ENCODE results near the gene FAM3D.

The FAM3D gene

DNA sequence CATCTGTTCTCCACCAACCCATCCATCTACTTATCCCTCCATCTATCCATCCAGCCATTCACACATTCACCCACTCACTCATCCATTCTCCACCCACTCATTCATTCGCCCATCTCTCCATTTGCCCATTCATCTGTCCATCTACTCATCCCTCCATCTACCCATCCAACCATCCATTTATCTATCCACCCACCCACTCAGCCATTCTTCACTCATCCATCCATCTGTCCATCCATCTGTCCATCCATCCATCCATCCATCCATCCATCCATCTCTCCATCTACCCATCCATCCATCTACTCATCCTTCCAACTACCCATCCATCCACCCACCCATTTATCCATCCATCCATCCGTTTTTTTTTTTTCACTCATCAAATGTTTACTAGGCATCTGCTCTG is 13.9 kb downstream of the FAM3D start:
- no peak for DNase-seq

DNA sequence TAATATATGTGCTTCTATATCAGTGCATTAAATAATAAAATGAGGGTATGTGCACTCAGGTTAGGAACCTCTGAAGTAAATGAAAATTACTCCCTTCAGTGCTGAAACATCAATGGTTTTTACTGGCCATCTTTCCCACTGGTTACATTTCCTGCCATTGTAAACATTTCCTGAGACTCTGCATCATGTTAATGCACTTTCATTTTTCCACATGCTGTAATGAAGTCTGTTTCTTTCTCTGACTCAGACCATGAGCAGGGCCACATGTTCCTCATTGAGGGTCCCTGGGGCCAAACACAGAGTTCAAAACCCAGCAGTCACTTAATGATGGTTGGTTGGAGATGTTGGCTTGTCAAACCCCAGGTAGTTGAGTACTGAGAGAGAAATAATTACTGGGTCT is 15.3 kb downstream of the FAM3D start:
- DNase-seq: no peak

DNA sequence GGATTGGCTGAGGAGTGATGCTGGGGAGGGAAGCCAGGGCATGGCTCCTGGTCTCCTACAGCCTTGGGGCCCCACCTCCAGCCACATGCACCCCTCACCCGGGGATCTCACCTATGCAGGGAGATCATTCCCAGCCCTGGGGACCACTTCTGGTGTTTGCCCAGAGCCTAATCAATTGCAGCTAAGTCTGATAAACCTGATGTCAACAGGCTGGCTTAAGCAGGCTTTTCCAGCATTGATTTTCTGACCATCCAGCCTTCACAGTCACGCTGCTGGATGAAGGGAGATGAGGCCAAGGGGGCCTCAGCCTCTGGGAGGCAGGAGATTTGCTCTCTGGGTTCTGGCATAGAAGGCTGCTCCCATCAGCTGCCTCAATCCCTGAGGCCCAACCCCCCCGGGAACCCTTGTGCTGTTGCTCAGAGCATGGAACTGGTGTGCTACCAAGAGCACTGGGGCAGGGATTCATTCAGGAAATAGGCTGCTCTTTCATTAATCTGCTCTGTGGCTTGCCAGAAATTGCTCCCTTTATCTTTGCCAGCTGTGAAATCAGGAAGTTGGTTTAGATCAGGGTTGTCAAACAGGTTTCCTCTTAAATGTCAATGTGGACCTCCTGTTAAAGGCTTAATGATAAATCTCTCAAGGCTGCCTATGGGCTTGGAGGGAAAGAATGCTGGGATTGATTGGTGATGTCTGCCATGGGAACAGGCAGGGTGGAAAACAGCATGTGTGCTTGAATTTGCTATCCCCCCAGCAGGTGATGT is 19.0 kb downstream of the FAM3D start:
- DNase-seq: no peak

DNA sequence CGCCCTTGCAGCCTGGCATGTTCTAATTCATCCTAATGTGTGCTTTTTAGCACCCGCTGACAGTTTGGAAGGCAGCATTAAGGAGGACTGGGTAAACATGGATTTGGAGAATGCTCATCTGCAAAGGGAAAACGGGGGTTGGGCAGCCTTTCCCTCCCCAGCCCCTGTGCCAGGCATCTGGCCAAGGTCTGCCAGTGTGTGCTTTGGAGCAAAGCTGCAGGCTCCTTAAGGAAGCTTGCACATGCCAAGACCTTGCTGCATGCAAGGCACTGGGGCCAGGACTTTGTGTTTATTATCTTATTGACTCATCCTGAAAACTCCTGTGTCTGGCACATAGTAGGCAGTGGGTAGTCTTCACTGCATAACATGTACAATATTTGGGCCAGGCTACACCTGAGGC is 20.1 kb downstream of the FAM3D start:
- DNase-seq: no peak

DNA sequence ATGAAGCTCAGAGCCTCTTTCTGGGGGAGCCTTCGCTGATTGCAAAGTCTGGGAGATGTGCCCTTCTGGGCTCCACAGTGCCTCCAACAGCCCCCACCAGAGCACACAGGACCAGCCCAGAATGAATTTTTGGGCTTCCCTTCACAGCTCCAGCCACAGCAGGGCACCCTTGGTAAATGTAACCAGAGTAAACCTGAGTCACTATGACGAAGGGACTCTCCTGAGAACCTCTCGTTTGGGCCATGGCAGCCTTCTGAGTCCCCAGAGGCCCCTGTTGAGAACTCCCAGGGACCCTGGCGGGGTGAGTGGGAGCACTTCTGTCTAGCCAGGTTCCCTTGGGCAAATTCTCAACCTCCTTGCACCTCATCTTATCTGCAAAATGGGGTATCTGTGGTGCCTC is 20.8 kb downstream of the FAM3D start:
- no peak for DNase-seq

DNA sequence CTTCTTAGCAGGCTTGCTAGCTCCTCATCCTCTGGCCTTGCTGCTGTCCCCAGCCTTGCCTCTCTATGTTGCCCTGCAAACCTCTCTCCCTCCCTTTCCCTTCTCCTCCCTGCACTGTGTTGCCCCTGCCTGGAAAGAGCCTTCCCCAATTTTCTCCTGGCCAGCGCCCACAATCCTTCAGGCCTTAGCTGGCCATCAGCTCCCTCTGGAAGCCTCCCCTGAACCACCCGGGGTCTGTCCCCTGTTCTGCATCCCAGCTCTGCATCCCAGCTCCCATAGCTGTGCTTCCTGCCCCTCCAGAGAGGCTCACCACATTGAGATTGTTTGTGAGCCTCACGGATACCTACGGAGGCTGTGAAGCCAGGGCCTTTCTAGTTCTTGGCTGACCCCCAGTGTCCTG is 23.7 kb downstream of the FAM3D start:
- DNase-seq: no peak

DNA sequence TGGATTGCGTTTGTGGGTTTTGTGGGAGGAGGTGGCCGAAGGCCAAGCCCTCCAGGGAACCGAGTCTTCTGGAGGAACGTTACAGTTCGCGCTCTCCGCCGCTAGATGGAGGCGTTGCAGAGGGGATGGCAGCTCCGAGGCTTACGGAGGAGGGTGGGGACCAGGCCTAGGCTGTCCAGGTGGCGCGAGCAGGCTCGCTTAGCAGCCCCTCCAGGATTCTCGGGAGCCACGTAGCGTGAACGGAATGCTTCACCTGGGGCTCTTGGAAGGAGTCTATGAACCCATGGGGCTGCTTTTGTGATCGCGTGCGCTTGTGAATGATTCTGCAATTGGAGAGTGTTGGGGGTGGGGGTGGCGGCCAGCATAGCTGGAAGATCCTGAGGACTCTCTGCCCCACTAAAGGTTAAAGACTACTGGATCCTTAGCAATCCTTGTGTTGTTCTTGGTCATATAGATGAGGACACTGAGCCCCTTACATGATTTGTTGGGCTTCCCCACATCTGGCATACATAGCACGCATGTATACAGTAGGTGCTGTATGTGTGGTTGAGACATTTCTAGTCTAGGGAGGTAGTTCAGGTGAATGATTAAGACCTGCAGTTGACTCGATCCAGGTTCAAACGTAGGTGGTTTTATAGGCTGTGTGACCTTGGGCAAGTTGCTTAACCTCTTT is 25.7 kb downstream of the FAM3D start:
- DNase-seq: no peak

DNA sequence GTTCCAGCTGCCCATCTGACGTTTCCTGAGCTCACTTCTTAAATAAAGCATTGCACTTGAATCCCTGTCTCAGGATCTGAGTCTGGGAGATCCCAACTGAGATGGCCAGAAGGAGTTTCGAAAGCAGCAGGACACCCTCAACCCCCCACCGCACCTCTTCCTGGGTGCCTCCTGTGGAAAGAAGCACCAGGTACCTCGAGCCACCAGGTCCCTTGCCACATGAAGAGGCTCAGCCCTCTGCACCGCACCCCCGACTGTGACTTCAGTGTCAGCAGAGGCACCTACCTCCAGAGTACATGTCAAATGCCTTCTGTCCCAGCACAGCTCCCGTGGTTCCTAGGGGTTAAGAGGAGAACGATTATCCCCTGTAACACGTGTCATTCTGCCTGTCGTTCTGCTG is 26.7 kb downstream of the FAM3D start:
- DNase-seq: no peak

DNA sequence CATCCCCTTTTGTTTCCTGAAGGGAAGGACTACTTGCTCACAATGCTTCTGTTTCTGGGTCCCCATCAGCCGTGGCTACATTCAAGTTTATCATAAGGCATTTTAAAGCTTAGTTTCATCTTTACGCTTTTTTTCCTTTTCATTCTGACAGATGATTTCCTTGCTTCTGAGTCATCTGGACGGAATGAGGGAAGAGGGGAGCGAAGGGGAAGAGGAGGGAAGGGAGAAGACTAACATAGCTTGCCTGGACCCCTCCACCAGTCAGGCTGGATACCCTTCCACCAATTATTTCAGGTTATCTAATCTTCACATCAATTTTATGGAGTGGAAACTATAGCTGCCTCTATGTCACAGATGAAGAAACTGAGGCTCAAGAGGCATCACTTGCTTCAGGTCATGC is 27.6 kb downstream of the FAM3D start:
- DNase-seq: no peak

DNA sequence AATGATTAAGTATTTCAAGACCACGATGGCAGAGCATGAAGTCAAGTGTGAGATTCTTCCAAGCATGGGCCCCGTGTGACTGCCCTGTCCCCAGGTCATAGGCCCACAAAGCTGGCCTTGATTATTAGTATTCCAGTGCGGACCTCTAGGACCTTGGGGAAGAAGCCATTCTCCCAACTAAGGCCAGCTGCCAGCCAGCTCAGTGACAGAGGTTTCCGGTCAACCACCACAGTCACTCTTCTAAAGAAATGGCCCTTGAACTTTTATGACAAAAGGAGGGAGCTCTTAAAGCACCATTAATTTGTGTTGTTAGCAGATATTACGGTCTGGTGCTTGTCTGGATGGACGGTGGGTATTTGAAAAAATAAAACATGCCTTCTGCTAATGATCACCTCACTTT is 28.0 kb downstream of the FAM3D start:
- DNase-seq: no peak

DNA sequence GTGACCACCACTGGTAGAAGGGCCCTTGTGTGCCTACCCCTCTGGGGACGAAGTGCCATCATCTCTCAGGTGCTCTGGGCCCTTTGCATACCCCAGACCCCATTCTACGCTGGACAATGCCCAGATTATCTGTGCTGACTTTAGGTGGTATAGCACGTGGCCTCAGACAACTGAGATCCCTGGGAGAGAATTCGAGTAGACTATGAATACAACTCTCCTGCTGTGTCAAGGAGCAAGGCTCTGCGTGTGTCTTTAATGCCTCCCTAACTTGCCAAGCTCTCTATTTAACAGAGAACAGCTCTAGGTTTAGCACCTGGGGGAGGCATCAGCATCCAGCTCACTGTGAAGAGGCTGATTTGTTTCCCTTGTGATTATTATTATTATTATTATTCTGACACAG is 29.1 kb downstream of the FAM3D start:
- DNase-seq: no peak

DNA sequence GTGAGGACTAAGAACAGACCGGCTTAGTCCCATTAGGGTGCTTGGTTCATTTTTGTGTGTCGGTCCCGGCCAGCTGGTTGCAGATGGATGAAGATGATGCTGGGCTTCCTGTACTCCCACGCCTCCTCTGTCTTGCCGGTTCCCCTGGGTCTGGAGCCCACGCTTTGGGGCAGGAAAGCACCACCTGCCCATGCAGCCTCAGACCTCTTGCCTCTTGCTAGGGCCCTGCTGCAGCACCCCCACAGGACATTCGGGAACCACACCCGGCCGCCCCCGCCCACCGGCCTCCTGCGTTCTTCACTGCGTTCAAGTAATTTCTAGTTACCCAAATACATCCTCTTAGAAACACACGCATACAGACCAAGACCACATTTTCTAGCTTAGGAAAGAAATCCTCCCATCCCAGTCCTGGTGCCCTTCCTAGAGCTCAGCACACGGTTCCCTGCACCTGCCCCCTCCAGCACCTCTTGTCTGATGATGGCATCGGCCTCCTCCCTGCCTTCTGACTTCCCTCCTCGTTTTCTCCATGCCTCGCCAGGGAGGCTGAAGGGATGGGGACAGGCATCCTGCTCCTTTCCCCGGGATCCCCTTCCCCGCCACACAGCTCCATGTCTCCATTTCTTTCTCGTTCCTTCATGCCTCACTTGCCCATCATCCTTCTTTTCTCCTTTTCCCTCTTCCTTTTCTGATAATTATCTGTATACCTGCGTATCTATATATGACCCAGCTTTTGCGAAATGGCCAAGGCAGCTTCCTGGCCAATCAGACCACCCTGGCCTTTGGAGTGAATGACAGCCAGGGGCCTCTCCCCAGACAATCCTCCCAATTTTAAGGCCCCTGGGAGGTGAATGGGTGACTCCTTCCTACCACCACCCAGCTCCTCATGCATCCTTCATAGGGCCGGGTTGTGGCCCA is 30.9 kb downstream of the FAM3D start:
- no peak for DNase-seq

DNA sequence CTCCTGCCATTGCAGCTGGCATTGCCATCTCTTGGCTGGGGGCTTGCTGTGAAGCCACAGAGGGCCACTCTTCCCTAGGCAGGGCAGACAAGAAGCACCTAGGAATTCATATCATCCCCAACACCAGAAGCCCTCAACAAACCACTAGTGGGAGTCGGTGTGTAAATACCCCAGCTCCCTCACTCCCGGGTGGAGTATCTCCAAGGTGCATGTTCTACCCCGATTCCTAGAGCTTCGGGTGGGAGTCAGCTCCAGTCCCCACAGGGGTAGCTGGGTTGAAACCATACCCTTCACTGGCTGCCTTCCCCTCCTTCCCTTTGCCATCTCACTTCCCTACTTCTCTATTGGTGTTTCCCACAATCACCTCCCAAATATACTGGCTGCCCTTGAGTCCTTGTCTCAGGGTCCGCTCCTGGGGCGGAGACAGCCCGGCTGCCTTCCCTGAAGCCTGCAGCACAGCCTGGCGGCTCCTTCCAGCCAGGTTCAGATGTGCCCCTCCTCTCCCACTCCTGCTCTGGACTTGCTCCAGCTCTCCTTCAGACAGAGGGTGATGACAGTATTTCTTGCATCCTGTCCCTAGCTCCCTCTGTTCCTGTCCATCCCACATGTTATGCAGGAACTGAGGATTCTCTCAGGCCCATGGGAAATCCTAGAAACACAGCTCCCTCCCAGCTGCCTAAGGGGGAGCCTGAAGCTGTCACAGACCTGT is 33.3 kb downstream of the FAM3D start:
- no peak for DNase-seq

DNA sequence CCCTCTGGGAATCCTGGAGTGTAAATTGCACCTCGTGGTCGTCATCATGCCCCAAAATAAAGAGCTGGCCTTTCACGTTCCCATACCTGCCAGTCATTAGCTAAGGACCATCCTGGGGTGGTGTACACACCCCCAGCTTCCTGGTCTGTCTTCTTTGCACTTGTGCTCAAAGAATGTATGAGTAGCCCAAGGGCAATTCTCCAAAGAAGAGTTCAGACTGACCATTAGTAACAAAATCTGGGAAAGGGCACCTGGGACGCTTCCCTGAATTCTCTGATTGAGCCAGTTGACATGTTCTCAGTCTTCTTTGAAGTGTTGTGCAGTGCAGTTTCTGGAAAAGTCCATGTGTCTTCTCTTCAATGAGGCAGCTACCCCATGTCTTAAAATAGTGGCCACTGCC is 34.8 kb downstream of the FAM3D start:
- no peak for DNase-seq

DNA sequence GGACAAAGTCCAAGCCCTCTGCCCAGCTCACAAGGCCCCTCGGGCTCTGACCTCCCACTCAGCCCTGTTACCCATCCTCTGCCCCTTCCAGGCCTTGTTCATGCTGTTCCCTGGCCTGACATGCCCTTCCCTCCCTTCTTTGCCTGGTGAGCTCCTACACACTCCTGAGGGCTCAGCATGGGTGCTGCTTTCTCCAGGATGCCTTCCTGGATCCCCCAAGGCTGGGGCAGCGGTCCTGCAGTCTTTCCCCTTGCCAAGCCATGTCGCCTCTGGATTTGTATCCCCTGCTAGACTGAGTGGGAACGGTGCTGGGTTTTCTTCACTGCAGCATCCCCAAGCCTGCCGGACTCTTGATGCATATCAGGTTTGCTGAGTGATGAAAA is 35.9 kb downstream of the FAM3D start:
- DNase-seq: no peak

DNA sequence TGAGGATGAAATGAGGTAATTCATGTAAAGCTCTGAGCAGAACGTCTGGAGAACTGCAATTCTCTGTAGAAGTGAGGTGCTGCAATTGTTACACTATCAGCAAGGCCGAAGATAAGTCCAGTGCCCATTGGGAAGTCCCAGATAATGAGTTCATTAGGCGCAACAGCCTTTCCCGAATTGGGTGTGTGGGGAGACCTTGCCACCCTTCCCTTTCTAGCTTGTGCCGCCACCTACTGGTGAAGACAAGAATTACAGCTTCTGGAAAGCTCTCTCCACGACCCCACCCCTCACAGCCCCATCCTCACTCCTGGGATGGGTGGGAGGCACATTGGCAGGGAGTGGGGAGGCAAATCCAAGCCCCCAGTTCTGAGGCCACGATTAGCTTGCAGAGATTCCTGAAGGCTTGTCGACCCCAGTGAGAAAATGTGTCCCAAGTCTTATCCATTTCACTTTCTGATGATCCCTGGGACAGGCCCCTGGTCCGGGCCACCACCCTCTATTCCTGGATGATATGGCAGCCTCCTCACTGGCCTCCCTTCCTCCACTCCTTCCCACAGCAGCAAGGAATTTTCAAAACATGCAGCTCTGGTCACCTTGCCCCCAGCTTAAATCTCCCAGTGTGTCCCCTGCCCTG is 36.4 kb downstream of the FAM3D start:
- DNase-seq: peak; percentile 20

DNA sequence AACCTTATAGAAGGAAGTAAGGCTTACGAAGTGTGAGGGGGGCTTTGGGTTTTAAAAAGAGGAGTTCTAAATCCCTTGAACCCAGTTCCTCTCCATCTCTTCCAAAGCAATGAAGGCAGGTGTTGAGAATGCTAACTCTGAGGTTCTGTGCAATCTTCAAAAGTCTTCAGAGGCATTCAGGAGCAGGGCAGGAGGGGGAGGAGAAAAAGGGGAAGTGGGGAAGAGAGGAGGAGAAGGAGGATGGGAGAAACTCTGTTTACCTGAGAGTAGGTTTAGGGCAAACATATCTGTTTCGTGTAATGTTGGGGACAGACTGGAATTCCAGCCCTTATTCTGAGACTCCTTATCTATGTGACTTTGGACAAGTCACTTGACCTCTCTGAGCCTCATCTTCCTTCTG is 36.9 kb downstream of the FAM3D start:
- no peak for DNase-seq

DNA sequence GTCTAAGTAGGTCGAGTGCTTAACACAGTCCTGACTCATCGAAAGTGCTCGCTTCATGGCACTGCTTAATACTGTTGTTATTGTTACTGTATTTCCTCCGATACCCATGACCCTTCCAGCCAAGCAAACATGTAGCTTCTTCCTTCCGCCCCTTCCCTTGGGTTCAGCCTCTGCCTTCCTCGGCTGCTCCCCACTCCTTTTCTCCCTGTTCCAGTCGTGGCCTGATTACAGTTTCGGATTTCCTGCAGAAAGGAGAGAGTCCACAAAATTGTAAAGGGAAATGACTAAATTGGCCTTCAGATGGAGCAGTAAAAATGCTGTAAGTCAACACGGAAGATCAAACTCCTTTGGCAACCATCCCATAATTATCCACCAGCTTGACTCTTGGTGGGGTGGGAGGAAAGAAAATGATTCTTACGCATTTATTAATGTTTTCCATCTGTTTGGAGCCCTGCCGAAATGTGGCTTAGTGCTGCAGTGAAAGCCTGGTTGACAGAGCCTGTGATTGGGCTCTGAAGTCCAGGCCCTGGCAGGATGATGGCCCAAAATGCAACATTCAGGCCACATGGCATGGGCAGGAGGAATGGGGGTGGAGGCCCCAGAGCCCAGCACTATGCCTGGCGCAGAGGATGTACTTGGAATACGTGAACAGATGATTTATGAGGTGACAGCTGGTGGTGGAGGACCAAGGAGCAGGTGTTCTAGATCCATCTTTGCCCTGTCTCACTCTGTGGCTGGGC is 37.6 kb downstream of the FAM3D start:
- DNase-seq: peak; percentile 1

DNA sequence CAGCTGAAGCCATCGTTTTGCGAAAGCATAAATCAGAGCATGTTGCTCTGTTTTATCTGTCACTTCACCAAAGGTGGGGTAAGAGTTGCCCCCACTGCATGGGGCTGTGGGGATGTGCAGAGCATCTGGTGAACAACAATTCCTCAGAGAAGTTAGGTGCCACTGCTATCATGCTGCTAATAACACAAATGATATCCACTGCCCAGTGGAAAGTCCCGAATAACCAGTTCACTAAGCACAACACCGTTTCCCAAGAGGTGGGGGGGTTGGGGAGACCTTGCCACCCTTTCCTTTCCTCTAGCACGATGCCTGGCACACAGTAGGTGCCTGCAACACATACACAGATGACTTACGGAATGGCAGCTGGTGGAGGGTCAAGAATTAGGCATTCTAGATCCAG is 38.6 kb downstream of the FAM3D start:
- no peak for DNase-seq

DNA sequence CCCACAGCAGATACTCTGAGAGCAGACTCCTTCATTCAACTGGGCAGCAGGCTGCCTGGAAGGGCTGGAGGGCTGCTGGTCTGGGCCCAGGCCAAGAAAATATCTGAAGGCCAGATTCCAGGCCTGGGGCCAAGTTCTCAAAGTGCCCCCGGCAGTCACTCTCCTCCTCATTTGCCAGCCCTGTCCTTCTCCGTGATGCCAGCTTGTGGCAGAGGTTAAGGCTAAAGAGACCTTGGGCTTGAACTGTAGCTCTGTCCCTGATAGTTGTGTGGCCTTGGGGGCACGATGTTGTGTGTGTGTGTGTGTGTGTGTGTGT is 39.0 kb downstream of the FAM3D start:
- DNase-seq: peak; percentile 3

DNA sequence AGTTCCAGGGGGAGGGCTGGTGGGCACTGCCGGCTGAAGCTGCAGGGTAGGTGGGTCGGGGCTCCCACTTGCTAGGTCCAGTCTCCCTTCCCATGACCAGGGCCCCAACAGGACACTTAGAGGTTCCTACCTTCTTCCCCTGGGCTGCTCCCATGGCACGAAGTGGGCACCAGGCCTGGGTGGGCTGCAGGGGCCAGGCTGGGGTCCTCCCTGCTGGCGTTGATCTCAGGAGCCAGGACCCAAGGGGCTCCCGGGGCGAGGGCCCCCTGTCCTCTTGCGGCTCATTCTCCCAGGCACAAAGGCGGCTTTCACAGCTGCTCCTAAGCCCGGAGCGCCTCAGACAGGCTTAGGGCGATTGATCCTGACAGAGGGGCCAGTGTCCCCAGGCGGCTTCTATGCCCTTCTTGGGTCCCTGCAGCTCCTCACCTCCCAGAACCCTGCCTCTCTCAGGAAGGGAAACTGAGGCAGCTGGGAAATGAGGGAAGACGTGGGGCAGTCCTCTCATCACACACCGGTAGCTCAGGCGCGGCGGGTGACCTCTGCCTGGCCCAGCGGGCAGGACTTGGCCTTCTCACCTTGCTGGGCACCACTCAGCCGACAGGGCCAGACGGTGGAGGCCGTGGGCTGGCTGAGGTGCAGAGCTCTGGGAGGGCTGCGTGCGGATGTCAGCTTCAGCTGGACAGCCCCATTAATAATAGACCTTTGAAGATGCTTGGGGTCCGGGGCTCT is 39.6 kb downstream of the FAM3D start:
- DNase-seq: no peak
